HL-60/S4 treated with retinoic acid at 250 ng/mL for 4 days and 3 days (cell line): ENCODE data around the gene PROCR.
"Not testable (repeated sequence)": the region's sequence is repeated elsewhere in the genome, so short reads cannot be mapped to it uniquely, and the experiment has no call there.

Source experiments
- in situ Hi-C: fragments of 300-500 bp; cut with MboI; formaldehyde crosslinking; loops from 2 replicates; pipeline ENCODE4 v1.7.0; 2022; ENCODE audit warnings: low sequenced_read_pairs

The PROCR gene

GRCh38 chr20:35171753-35172433, at the start of gene PROCR:
Gene PROCR, plus strand, starts transcription at chr20:35172072. Its CDS starts 83 bp downstream, at chr20:35172155.
- in situ Hi-C loops: loop anchor here (25.0 kb wide), 1 partner anchor 90 kb away; no protein-coding TSS in a partner anchor

- in situ Hi-C loops: no loop called here
Observed at GRCh38 chr20:35122756-35123405, 49.0 kb upstream of the PROCR start.

GRCh38 chr20:35125753-35126152, 46.1 kb upstream of the PROCR start:
- in situ Hi-C loops: no loop called here

- in situ Hi-C loops: no loop called here
Observed at GRCh38 chr20:35129647-35130069, 42.2 kb upstream of the PROCR start.

DNA sequence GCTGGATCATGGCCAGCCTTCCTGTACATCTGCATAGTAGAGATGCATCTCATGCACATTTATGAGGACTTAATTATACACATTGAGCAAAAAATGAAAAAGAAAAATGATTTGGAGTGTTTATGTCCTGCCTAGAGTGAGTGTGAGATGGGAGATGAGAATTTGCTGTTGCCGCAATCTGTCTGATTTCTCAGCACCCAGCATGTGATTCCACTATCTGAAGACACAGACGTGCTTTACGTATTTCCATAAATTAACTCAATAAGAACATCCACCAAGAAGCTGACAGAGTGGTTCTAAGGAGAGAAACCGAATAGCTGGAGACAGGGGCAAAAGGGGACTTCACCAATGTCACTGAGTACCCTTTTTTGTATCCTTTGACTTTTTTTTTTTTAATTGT, 39.9 kb upstream of the PROCR start:
- in situ Hi-C loops: no loop called here

GRCh38 chr20:35133031-35133430, 38.8 kb upstream of the PROCR start:
- in situ Hi-C loops: no loop called here

GRCh38 chr20:35133735-35134134, 38.1 kb upstream of the PROCR start:
- in situ Hi-C loops: no loop called here

GRCh38 chr20:35134472-35134871, 37.4 kb upstream of the PROCR start:
- in situ Hi-C loops: no loop called here

DNA sequence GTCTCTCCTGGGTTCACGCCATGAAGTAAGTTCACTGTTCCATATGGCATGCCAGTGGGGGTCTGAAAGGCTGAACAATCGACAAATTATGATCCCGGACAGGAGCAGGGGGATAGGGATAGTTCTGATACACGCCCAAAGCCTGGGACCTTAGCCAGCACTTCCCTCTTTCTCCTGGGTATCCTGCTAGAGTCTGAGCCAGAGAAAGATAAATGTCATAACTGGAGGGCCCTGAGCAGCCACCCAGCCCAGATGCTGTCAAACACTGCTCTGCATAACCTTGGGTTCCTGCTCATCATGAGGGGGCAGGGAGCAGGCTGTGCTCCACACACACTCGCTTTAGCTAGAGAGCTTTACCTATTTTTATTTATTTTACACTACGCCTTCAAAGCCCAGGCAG, 37.0 kb upstream of the PROCR start:
- in situ Hi-C loops: no loop called here

- in situ Hi-C loops: no loop called here
Observed at GRCh38 chr20:35135867-35136586, 35.8 kb upstream of the PROCR start.

GRCh38 chr20:35144694-35145093, 27.2 kb upstream of the PROCR start:
- in situ Hi-C loops: no loop called here

DNA sequence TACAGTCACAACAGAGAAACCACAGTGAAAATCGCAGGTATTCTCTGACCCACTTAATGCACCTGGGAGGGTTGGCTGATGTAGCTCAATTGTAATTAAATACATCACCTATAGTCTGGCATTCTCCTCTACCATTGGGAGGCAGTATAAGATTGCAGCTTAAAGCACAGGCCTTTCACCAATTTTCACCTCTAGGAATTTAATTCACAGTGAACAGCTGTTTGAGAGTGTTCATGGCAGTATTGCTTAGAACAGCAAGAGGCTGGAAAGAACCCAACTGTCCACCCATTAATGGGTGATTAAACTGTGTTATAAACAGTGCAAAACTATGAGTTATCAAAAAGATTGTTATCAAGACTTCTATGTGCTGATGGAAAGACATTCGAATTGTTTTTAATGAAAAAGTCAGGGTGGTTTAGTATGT, 26.7 kb upstream of the PROCR start:
- in situ Hi-C loops: no loop called here

- in situ Hi-C loops: no loop called here
Observed at GRCh38 chr20:35146299-35146919, 25.5 kb upstream of the PROCR start.

- in situ Hi-C loops: no loop called here
Observed at GRCh38 chr20:35146920-35147574, 24.8 kb upstream of the PROCR start, which contains the start of gene EDEM2. Gene EDEM2, minus strand, starts transcription at chr20:35147336. Its CDS starts 78 bp downstream, at chr20:35147258.

- in situ Hi-C loops: not testable (repeated sequence)
Observed at GRCh38 chr20:35147575-35148071, 24.2 kb upstream of the PROCR start.

- in situ Hi-C loops: loop anchor here (25.0 kb wide), 1 partner anchor 111 kb away; no protein-coding TSS in a partner anchor
Observed at GRCh38 chr20:35150846-35151579, 20.9 kb upstream of the PROCR start.

- in situ Hi-C loops: loop anchor here (25.0 kb wide), 1 partner anchor 111 kb away; no protein-coding TSS in a partner anchor
Observed at GRCh38 chr20:35151736-35152135, 20.1 kb upstream of the PROCR start.

DNA sequence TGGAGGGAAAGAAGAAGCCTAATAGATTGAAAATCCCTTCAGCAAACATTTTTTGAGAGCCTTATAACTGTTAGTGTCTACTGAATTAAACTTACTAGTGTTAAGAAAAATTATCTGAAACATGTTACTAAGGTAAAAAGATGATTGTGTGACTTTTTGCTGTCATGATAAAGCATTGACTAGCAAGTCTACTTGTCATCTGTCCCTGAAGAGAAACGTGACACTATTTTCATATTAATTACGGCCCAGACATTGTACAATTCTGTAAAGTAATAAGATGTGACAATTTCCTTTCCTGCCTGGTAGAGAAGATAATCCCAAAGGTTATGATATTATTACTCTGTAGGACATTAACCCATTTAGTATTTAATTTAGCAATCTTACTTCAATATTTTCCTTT, 15.9 kb upstream of the PROCR start:
- in situ Hi-C loops: loop anchor here (25.0 kb wide), 1 partner anchor 106 kb away; no protein-coding TSS in a partner anchor

DNA sequence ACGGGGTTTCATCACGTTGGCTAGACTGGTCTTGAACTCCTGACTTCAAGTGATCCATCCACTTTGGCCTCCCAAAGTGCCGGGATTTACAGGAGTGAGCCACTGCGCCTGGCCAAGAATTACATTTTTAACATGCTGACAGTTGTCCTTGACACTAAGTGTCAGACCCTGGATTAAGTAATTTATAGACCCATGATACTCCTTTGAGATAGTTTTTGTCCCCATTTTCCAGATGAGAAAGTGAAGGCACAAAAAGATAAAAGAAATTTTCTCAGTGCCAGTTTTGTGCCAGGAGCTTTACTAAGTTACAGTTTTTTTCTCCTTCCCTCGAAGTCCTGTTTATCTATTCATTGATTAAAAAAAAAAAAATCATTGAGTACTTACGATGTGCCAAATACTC, 14.9 kb upstream of the PROCR start:
- in situ Hi-C loops: loop anchor here (25.0 kb wide), 1 partner anchor 105 kb away; no protein-coding TSS in a partner anchor
